Keratinocyte (primary cell): ENCODE data around the gene MINDY4.

Source experiments
- EZH2 ChIP-seq: IDR thresholded peaks from one replicate; pipeline ENCODE4 v1.6.1; 2012; ENCODE audit warnings: inconsistent platforms, mild to moderate bottlenecking, low read length, moderate library complexity
- TF ChIP-seq, protein P1 (sequence below), 3 experiments: IDR thresholded peaks in 1 of 3; conservative IDR thresholded peaks in 1 of 3; optimal IDR thresholded peaks in 1 of 3; 2 replicates in 2 of 3; 3 replicates in 1 of 3; pipeline versions ENCODE3 to v1.5.1; 2011; ENCODE audit warnings: low read length in 3 of 3, mild to moderate bottlenecking in 3 of 3, moderate library complexity in 2 of 3, control low read depth in 1 of 3, inconsistent platforms in 1 of 3; ENCODE audit not compliant: insufficient read depth in 2 of 3; ENCODE audit errors: extremely low read depth in 1 of 3

DNA sequence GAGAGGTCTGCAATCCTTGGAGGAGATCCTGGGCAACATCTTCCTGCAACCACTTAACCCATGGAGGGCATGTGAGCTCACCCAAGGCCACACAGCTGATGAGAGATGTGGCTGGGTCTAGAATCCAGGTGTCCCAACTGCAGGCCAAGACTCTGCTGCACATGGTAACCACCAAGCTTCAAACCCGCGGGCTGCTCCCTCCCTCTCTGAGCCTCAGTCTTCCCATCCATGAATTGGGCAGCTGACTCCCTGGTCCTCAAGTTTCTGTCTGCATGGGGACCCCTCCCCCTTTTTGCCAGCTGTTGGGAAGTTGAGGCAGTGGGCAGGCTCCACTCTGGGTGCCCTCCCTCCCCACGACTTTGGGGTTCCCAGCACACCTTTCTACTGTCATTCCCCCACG, 40.2 kb upstream of the MINDY4 start:
- TF ChIP-seq, protein P1, sequence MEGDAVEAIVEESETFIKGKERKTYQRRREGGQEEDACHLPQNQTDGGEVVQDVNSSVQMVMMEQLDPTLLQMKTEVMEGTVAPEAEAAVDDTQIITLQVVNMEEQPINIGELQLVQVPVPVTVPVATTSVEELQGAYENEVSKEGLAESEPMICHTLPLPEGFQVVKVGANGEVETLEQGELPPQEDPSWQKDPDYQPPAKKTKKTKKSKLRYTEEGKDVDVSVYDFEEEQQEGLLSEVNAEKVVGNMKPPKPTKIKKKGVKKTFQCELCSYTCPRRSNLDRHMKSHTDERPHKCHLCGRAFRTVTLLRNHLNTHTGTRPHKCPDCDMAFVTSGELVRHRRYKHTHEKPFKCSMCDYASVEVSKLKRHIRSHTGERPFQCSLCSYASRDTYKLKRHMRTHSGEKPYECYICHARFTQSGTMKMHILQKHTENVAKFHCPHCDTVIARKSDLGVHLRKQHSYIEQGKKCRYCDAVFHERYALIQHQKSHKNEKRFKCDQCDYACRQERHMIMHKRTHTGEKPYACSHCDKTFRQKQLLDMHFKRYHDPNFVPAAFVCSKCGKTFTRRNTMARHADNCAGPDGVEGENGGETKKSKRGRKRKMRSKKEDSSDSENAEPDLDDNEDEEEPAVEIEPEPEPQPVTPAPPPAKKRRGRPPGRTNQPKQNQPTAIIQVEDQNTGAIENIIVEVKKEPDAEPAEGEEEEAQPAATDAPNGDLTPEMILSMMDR (optimal IDR thresholded peaks at IDR 0.05 in 1 of 3, IDR thresholded peaks at IDR 0.05 in 1 of 3, conservative IDR thresholded peaks at IDR 0.05 in 1 of 3; ENCODE audit: extremely low read depth in 1 of 3, insufficient read depth in 2 of 3, low read length in 3 of 3): no peak
- TF ChIP-seq EZH2: no peak
